ENCODE results near the gene PIGS.
"Not testable (repeated sequence)": the region's sequence is repeated elsewhere in the genome, so short reads cannot be mapped to it uniquely, and the experiment has no call there.

Gene PIGS

GRCh38 chr17:28533091-28533807 lies 38.1 kb downstream of the PIGS start:
- Mint-ChIP-seq H3K4me1 (ENCODE audit: low read depth) (no peaks in the 10 kb centered on the region), H3K36me3 (ENCODE audit: low read depth) (no peaks in the 10 kb centered on the region), H3K27me3 (no peaks in the 10 kb centered on the region), H3K4me3 (no peak overlapping the region), H3K27ac (no peak overlapping the region), H3K9me3 (no peaks in the 10 kb centered on the region)

- Mint-ChIP-seq H3K4me3 (no peak overlapping the region), H3K9me3 (no peaks in the 10 kb centered on the region), H3K27ac (no peak overlapping the region), H3K27me3 (no peaks in the 10 kb centered on the region), H3K36me3 (ENCODE audit: low read depth) (no peaks in the 10 kb centered on the region), H3K4me1 (ENCODE audit: low read depth) (no peaks in the 10 kb centered on the region)
Observed at GRCh38 chr17:28532050-28532960, 39.0 kb downstream of the PIGS start.

GRCh38 chr17:28530926-28531325 lies 40.4 kb downstream of the PIGS start:
- Mint-ChIP-seq H3K27ac (no peak overlapping the region), H3K36me3 (ENCODE audit: low read depth) (no peaks in the 10 kb centered on the region), H3K9me3 (no peaks in the 10 kb centered on the region), H3K4me1 (ENCODE audit: low read depth) (no peaks in the 10 kb centered on the region), H3K27me3 (no peaks in the 10 kb centered on the region), H3K4me3 (no peak overlapping the region)

GRCh38 chr17:28530250-28530649 lies 41.1 kb downstream of the PIGS start:
- Mint-ChIP-seq H3K27ac (no peak overlapping the region), H3K4me3 (no peak overlapping the region), H3K4me1 (ENCODE audit: low read depth) (no peaks in the 10 kb centered on the region), H3K36me3 (ENCODE audit: low read depth) (no peaks in the 10 kb centered on the region), H3K9me3 (no peaks in the 10 kb centered on the region), H3K27me3 (no peaks in the 10 kb centered on the region)

GRCh38 chr17:28529013-28529400 lies 42.3 kb downstream of the PIGS start:
- H3K4me1 Mint-ChIP-seq (ENCODE audit: low read depth) = no peaks in the 10 kb centered on the region
- H3K27ac Mint-ChIP-seq = no peak overlapping the region
- H3K9me3 Mint-ChIP-seq = no peaks in the 10 kb centered on the region
- no peaks in the 10 kb centered on the region for H3K27me3 Mint-ChIP-seq
- H3K4me3 Mint-ChIP-seq = no peak overlapping the region
- H3K36me3 Mint-ChIP-seq (ENCODE audit: low read depth) = no peaks in the 10 kb centered on the region

GRCh38 chr17:28528327-28529012 lies 42.9 kb downstream of the PIGS start:
- H3K4me1 Mint-ChIP-seq (ENCODE audit: low read depth) = no peaks in the 10 kb centered on the region
- H3K27me3 Mint-ChIP-seq = no peaks in the 10 kb centered on the region
- no peaks in the 10 kb centered on the region for H3K36me3 Mint-ChIP-seq (ENCODE audit: low read depth)
- H3K9me3 Mint-ChIP-seq = no peaks in the 10 kb centered on the region
- no peak overlapping the region for H3K27ac Mint-ChIP-seq
- no peak overlapping the region for H3K4me3 Mint-ChIP-seq

GRCh38 chr17:28527859-28528258 lies 43.5 kb downstream of the PIGS start:
- H3K9me3 Mint-ChIP-seq = no peaks in the 10 kb centered on the region
- no peak overlapping the region for H3K4me3 Mint-ChIP-seq
- no peaks in the 10 kb centered on the region for H3K4me1 Mint-ChIP-seq (ENCODE audit: low read depth)
- no peaks in the 10 kb centered on the region for H3K27me3 Mint-ChIP-seq
- H3K27ac Mint-ChIP-seq = no peak overlapping the region
- no peaks in the 10 kb centered on the region for H3K36me3 Mint-ChIP-seq (ENCODE audit: low read depth)

- Mint-ChIP-seq H3K27me3 (no peaks in the 10 kb centered on the region), H3K36me3 (ENCODE audit: low read depth) (no peaks in the 10 kb centered on the region), H3K4me1 (ENCODE audit: low read depth) (no peaks in the 10 kb centered on the region), H3K27ac (no peak overlapping the region), H3K9me3 (no peaks in the 10 kb centered on the region), H3K4me3 (no peak overlapping the region)
Observed at GRCh38 chr17:28527181-28527681, 44.1 kb downstream of the PIGS start.

GRCh38 chr17:28526381-28526780 lies 44.9 kb downstream of the PIGS start:
- no peaks in the 10 kb centered on the region for H3K36me3 Mint-ChIP-seq (ENCODE audit: low read depth)
- H3K27me3 Mint-ChIP-seq = no peaks in the 10 kb centered on the region
- H3K27ac Mint-ChIP-seq = no peak overlapping the region
- H3K4me1 Mint-ChIP-seq (ENCODE audit: low read depth) = no peaks in the 10 kb centered on the region
- no peaks in the 10 kb centered on the region for H3K9me3 Mint-ChIP-seq
- no peak overlapping the region for H3K4me3 Mint-ChIP-seq

- Mint-ChIP-seq H3K4me3 (no peak overlapping the region), H3K27ac (no peak overlapping the region), H3K36me3 (ENCODE audit: low read depth) (no peaks in the 10 kb centered on the region), H3K27me3 (no peaks in the 10 kb centered on the region), H3K4me1 (ENCODE audit: low read depth) (no peaks in the 10 kb centered on the region), H3K9me3 (no peaks in the 10 kb centered on the region)
Observed at GRCh38 chr17:28524476-28525424, 46.6 kb downstream of the PIGS start.

GRCh38 chr17:28523876-28524275 lies 47.4 kb downstream of the PIGS start:
- H3K4me1 Mint-ChIP-seq (ENCODE audit: low read depth) = no peaks in the 10 kb centered on the region
- no peaks in the 10 kb centered on the region for H3K36me3 Mint-ChIP-seq (ENCODE audit: low read depth)
- no peaks in the 10 kb centered on the region for H3K9me3 Mint-ChIP-seq
- no peaks in the 10 kb centered on the region for H3K27me3 Mint-ChIP-seq
- H3K4me3 Mint-ChIP-seq = no peak overlapping the region
- H3K27ac Mint-ChIP-seq = no peak overlapping the region

GRCh38 chr17:28523186-28523585 lies 48.1 kb downstream of the PIGS start:
- no peaks in the 10 kb centered on the region for H3K27me3 Mint-ChIP-seq
- no peaks in the 10 kb centered on the region for H3K9me3 Mint-ChIP-seq
- no peaks in the 10 kb centered on the region for H3K36me3 Mint-ChIP-seq (ENCODE audit: low read depth)
- H3K4me3 Mint-ChIP-seq = no peak overlapping the region
- no peaks in the 10 kb centered on the region for H3K4me1 Mint-ChIP-seq (ENCODE audit: low read depth)
- H3K27ac Mint-ChIP-seq = no peak overlapping the region

- H3K27me3 Mint-ChIP-seq; H3K9me3 Mint-ChIP-seq; H3K36me3 Mint-ChIP-seq (ENCODE audit: low read depth); H3K4me1 Mint-ChIP-seq (ENCODE audit: low read depth); H3K27ac Mint-ChIP-seq; H3K4me3 Mint-ChIP-seq: not testable (repeated sequence)
Observed at GRCh38 chr17:28522281-28522680, 49.0 kb downstream of the PIGS start.

Data from stimulated activated naive CD8-positive, alpha-beta T cell treated with anti-CD3 and anti-CD28 coated beads, Interleukin-15, Interleukin-2, amounts not matched to agents 100 ng/mL and 50 ng/mL, for 24 hours (primary cell).